HCT116 (cell line): ENCODE results near the gene KRT33A. TPM values are rescaled to one million over a fixed set of nuclear protein-coding genes. Genes with fewer than 3 reads are reported as not detected.
A peak's percentile ranks its signal among the peaks of the same experiment; 100 is the strongest.

Experiments used
- ATAC-seq: fragments of 200-7000 bp; cut with Tn5 transposase; 2 replicates; pipeline ENCODE4 v1.9.1; 2020; ENCODE audit warnings: mild to moderate bottlenecking, moderate library complexity
- BruUV-seq: library from RNA; stranded (reverse); fragments of 400-500 nt; replicated peaks from 2 replicates; lab custom pipeline; 2021; lab: Mats Ljungman, UMichigan
- CTCF ChIA-PET: fragments of 300-600 bp; sonication (Branson Sonifier 250); formaldehyde crosslinking; loops from one replicate; lab custom pipeline; 2021; ENCODE audit warnings: antibody characterized with exemption; lab: Charles Lee
- POLR2A ChIA-PET: fragments of 300-600, 350-600 bp; sonication (Branson Sonifier 250); formaldehyde crosslinking; loops from one replicate; lab custom pipeline; 2021; ENCODE audit warnings: antibody characterized with exemption; lab: Charles Lee
- RAD21 ChIA-PET, 2 experiments: fragments of 300-600 bp; sonication (Branson Sonifier 250); formaldehyde crosslinking; loops; one replicate each; lab custom pipeline; 2023; ENCODE audit warnings: low total read pairs in 2 of 2; ENCODE audit not compliant: uncharacterized antibody in 2 of 2, unreplicated experiment in 2 of 2, low non-redundant PET in 1 of 2; lab: Charles Lee
- DNase-seq: peaks from one replicate; pipeline ENCODE4 v3.0.0-alpha.2; 2010; ENCODE audit warnings: low read depth, low spot score
- H2AFZ ChIP-seq: fragments of 200-600 bp; shearing (Covaris generic), sonication (generic); 2 replicates; pipeline ENCODE4 v1.6.1; 2017; ENCODE audit warnings: low read depth, mixed run types, mixed read lengths, antibody characterized with exemption, low read length; ENCODE audit not compliant: poor library complexity, severe bottlenecking
- H3K27ac ChIP-seq: 2 replicates; pipeline ENCODE4 v1.5.1; 2012; ENCODE audit warnings: low read depth, low read length
- H3K27me3 ChIP-seq: fragments of 200-600 bp; sonication (generic); 2 replicates; pipeline ENCODE4 v1.6.1; 2016; ENCODE audit warnings: mixed run types, low read length, mixed read lengths; ENCODE audit not compliant: insufficient read depth
- H3K36me3 ChIP-seq, 2 experiments: fragments of 200-500 bp in 1 of 2; fragments of 200-600 bp in 1 of 2; sonication (Bioruptor generic) in 1 of 2; sonication (generic) in 1 of 2; 2 replicates each; pipeline versions ENCODE4 v1.5.1 to v1.6.1; 2014 to 2016; ENCODE audit warnings: low read length in 2 of 2, inconsistent platforms in 1 of 2, mixed read lengths in 1 of 2, mixed run types in 1 of 2; ENCODE audit not compliant: insufficient read depth in 2 of 2, control insufficient read depth in 1 of 2
- H3K4me1 ChIP-seq, 2 experiments: fragments of 200-600 bp in 1 of 2; sonication (generic) in 1 of 2; 2 replicates each; pipeline versions ENCODE4 v1.5.1 to v1.6.1; 2012 to 2017; ENCODE audit warnings: low read length in 2 of 2, inconsistent platforms in 1 of 2, mild to moderate bottlenecking in 1 of 2, mixed read lengths in 1 of 2, mixed run types in 1 of 2, moderate library complexity in 1 of 2; ENCODE audit not compliant: insufficient read depth in 2 of 2, control insufficient read depth in 1 of 2
- H3K4me2 ChIP-seq: fragments of 200-600 bp; sonication (generic); 2 replicates; pipeline ENCODE4 v1.6.1; 2017; ENCODE audit warnings: mixed run types, low read length, mixed read lengths
- H3K4me3 ChIP-seq, 2 experiments: fragments of 200-600 bp in 1 of 2; sonication (generic) in 1 of 2; replicated peaks in 1 of 2; 2 replicates each; pipeline ENCODE4 v1.5.1; 2011 to 2016; ENCODE audit warnings: low read length in 2 of 2, control low read depth in 1 of 2, low read depth in 1 of 2, mild to moderate bottlenecking in 1 of 2, mixed read lengths in 1 of 2, mixed run types in 1 of 2
- H3K79me2 ChIP-seq: fragments of 200-600 bp; sonication (generic); 2 replicates; pipeline ENCODE4 v1.6.1; 2017; ENCODE audit warnings: mild to moderate bottlenecking, mixed run types, low read length, moderate library complexity, mixed read lengths; ENCODE audit not compliant: insufficient read depth
- H3K9ac ChIP-seq: fragments of 200-600 bp; sonication (generic); 2 replicates; pipeline ENCODE4 v1.6.1; 2016; ENCODE audit warnings: low read length, mixed read lengths
- H3K9me2 ChIP-seq: fragments of 200-600 bp; sonication (generic), shearing (Covaris generic); 2 replicates; pipeline ENCODE4 v1.6.1; 2017; ENCODE audit warnings: mixed run types, mild to moderate bottlenecking, moderate library complexity; ENCODE audit not compliant: insufficient read depth
- H3K9me3 ChIP-seq, 2 experiments: fragments of 200-500 bp in 1 of 2; fragments of 200-600 bp in 1 of 2; sonication (Bioruptor generic) in 1 of 2; sonication (generic) in 1 of 2; 2 replicates each; pipeline ENCODE4 v1.6.1; 2014 to 2017; ENCODE audit warnings: low read length in 2 of 2, mixed read lengths in 2 of 2, inconsistent platforms in 1 of 2, low read depth in 1 of 2, mild to moderate bottlenecking in 1 of 2, mixed run types in 1 of 2, moderate library complexity in 1 of 2; ENCODE audit not compliant: control insufficient read depth in 1 of 2, insufficient read depth in 1 of 2
- H4K20me1 ChIP-seq: fragments of 200-600 bp; sonication (generic), shearing (Covaris generic); 2 replicates; pipeline ENCODE4 v1.6.1; 2017; ENCODE audit warnings: mixed run types, mild to moderate bottlenecking, moderate library complexity; ENCODE audit not compliant: insufficient read depth
- CBX3 ChIP-seq: IDR thresholded peaks from 2 replicates; pipeline ENCODE4 v1.6.1; 2012; ENCODE audit warnings: low read depth
- RAD21 ChIP-seq: IDR thresholded peaks from 2 replicates; pipeline ENCODE4 v1.6.1; 2012; ENCODE audit warnings: low read depth, mild to moderate bottlenecking
- TCF7L2 ChIP-seq: IDR thresholded peaks from 2 replicates; pipeline ENCODE4 v1.7.0; 2011; ENCODE audit warnings: borderline replicate concordance, inconsistent platforms; ENCODE audit not compliant: insufficient read depth, insufficient read length; ENCODE audit errors: extremely low read depth
- intact Hi-C: fragments of 100-400 bp; cut with micrococcal nuclease; formaldehyde crosslinking; loops from 2 replicates; pipeline ENCODE4 v1.10.0; 2022
- total RNA-seq: library from RNA; stranded (reverse); gene quantifications from one replicate; pipeline ENCODE4 v1.2.1, GENCODE V29; 2021; ENCODE audit not compliant: unreplicated experiment
- TF ChIP-seq, protein P1 (sequence below), 3 experiments: fragments of 200-600 bp in 1 of 3; sonication (generic) in 1 of 3; IDR thresholded peaks in 2 of 3; conservative IDR thresholded peaks in 1 of 3; 2 replicates each; pipeline ENCODE4 v1.5.1; 2012 to 2017; ENCODE audit warnings: low read depth in 2 of 3, low read length in 2 of 3, antibody characterized with exemption in 1 of 3, borderline replicate concordance in 1 of 3, control low read depth in 1 of 3, mild to moderate bottlenecking in 1 of 3, mixed read lengths in 1 of 3, mixed run types in 1 of 3, moderate library complexity in 1 of 3; ENCODE audit not compliant: insufficient read depth in 1 of 3
- TF ChIP-seq, protein P2 (sequence below): IDR thresholded peaks from 2 replicates; pipeline ENCODE4 v1.6.1; 2012

The KRT33A gene
- total RNA-seq, 1 experiment from 2014 or later = not detected

DNA sequence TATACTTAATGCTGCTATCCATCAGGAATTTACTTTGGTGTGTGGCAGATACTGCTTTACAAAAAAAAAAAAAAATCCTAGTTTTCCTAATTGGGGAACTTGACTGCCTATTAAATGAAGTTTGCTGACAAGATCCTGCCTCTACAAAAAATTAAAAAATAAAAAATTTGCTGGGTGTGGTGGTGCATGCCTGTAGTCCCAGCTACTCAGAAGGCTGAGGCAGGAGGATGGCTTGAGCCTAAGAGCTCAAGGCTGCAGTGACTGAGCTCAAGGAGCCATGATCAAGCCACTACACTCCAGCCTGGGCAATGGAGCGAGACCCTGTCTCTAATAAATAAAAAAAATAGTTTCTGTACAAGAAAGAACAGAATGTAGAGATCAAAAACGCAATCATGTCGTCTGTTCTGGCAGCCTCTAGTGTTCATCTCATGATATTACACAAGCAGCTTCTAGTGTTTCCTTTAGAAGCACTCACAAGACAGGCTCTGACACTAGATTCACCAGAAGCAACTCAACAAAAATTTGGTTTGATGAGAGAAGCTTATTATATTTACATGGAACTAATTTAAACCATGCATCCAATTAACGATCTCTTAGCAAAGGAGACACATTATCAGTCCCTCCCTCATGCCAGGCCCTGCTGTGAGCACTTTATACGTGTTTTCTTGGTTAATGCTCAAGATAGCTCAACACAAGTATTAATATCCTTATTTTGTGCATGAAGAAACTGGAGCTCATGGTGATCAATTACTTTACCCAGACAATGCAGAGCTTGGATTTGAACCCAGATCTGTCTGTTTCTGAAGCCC is 28.3 kb downstream of the KRT33A start:
- intact Hi-C loops = loop anchor here (1.0 to 10.0 kb wide), 4 partner anchors 225 to 697 kb away; no protein-coding TSS in a partner anchor
- Histone ChIP-seq H3K9ac (no peak overlapping the region), H3K4me1 (peaks cover 5 to 18% of the 10 kb centered on the region in 2 experiments; a peak in 3 of 4 replicates), H2AFZ (no peak overlapping the region)
- CTCF ChIA-PET = interaction anchor here (0.5 to 2.9 kb wide), 19 partner anchors 8 to 706 kb away, joined by 3 to 15 read pairs (median 4); no protein-coding TSS in a partner anchor
- TF ChIP-seq CBX3 (0 out of 2 replicates have a peak, but pooled peaks have one; percentile 49), RAD21 (peak; percentile 82), TCF7L2 (peak; percentile 43)
- TF ChIP-seq, protein P1, sequence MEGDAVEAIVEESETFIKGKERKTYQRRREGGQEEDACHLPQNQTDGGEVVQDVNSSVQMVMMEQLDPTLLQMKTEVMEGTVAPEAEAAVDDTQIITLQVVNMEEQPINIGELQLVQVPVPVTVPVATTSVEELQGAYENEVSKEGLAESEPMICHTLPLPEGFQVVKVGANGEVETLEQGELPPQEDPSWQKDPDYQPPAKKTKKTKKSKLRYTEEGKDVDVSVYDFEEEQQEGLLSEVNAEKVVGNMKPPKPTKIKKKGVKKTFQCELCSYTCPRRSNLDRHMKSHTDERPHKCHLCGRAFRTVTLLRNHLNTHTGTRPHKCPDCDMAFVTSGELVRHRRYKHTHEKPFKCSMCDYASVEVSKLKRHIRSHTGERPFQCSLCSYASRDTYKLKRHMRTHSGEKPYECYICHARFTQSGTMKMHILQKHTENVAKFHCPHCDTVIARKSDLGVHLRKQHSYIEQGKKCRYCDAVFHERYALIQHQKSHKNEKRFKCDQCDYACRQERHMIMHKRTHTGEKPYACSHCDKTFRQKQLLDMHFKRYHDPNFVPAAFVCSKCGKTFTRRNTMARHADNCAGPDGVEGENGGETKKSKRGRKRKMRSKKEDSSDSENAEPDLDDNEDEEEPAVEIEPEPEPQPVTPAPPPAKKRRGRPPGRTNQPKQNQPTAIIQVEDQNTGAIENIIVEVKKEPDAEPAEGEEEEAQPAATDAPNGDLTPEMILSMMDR (IDR thresholded peaks at IDR 0.05 in 2 of 3, conservative IDR thresholded peaks at IDR 0.05 in 1 of 3; ENCODE audit: borderline replicate concordance in 1 of 3, insufficient read depth in 1 of 3, low read depth in 2 of 3, low read length in 2 of 3) = peak; percentile 52 to 67 (median 61); a peak in 5 of 6 replicates
- TF ChIP-seq, protein P2, sequence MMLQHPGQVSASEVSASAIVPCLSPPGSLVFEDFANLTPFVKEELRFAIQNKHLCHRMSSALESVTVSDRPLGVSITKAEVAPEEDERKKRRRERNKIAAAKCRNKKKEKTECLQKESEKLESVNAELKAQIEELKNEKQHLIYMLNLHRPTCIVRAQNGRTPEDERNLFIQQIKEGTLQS = no peak
- TF ChIP-seq, all 23 proteins: peak for 4
- Histone ChIP-seq H4K20me1 (no peaks in the 10 kb centered on the region), H3K9me2 (no peaks in the 10 kb centered on the region), H3K27ac (peak overlapping the region; percentile 35), H3K9me3 (peaks cover 4 to 25% of the 10 kb centered on the region in 2 experiments; a peak in 1 of 4 replicates), H3K79me2 (no peaks in the 10 kb centered on the region), H3K27me3 (no peaks in the 10 kb centered on the region), H3K4me3 (no peak overlapping the region), H3K4me2 (no peak overlapping the region), H3K36me3 (peaks cover 0 to 7% of the 10 kb centered on the region in 2 experiments; a peak in 1 of 4 replicates)
- ChIA-PET RAD21 (no interaction called here), POLR2A (interaction anchor here (0.6 to 0.8 kb wide), 2 partner anchors 372 to 413 kb away, joined by 3 read pairs; no protein-coding TSS in a partner anchor)
- ATAC-seq (peak; percentile 46), DNase-seq (peak; percentile 35)
- no TSS peak for BruUV-seq
